ENCODE data around the gene FNDC10. TPM values are rescaled to one million over a fixed set of nuclear protein-coding genes. Genes with fewer than 3 reads are reported as not detected.

FNDC10 gene
- total RNA-seq, 1 experiment from 2014 or later, result 15.2 TPM

- no peak overlapping the region for H3K4ac ChIP-seq (ENCODE audit: low read depth, low read length)
- H3K14ac ChIP-seq (ENCODE audit: insufficient read depth, low read length), result no peak overlapping the region
- no peaks in the 10 kb centered on the region for H3K79me2 ChIP-seq (ENCODE audit: insufficient read depth, low read length)
- H2BK120ac ChIP-seq (ENCODE audit: low read depth, low read length, poor library complexity, severe bottlenecking), result no peak overlapping the region
- no peak overlapping the region for H4K8ac ChIP-seq (replicated peaks; ENCODE audit: insufficient read length, low read depth, low read length)
- H3K4me2 ChIP-seq (ENCODE audit: insufficient read depth, insufficient read length, low read length), result no peak overlapping the region
- H3K36me3 Mint-ChIP-seq (ENCODE audit: insufficient read depth in 1 of 3, low read depth in 3 of 3), result peaks cover 0 to 7% (median 0%) of the 10 kb centered on the region in 3 experiments; a peak in 2 of 7 replicates
- DNase-seq, result no peak
- WGBS (ENCODE audit: extremely low coverage, insufficient read length, low lambda C conversion rate), result no CpG with 5 or more reads among the region's 9 CpGs
- H3K18ac ChIP-seq (ENCODE audit: insufficient read length, low read depth, low read length), result no peak overlapping the region
- H3K79me1 ChIP-seq (ENCODE audit: insufficient read depth, low read depth, low read length, poor library complexity, severe bottlenecking), result no peaks in the 10 kb centered on the region
- H3K4me3 Mint-ChIP-seq, result no peak overlapping the region
- no peak overlapping the region for H2BK12ac ChIP-seq (ENCODE audit: insufficient read length, low read depth, low read length)
- no peak overlapping the region for H3K9ac ChIP-seq (ENCODE audit: extremely low read depth, insufficient read length, low read length)
- H2AK5ac ChIP-seq (ENCODE audit: insufficient read length, low read length), result no peak overlapping the region
- no peaks in the 10 kb centered on the region for H3K27me3 ChIP-seq (ENCODE audit: insufficient read depth, low read length)
- H3K27me3 Mint-ChIP-seq (ENCODE audit: low read depth), result peaks cover 4% of the 10 kb centered on the region
- H3K4me1 Mint-ChIP-seq, result peaks cover 13 to 16% of the 10 kb centered on the region in 2 experiments
- H3T11ph ChIP-seq (ENCODE audit: low read length), result no peak overlapping the region
- H3K27ac Mint-ChIP-seq, result no peak overlapping the region
- H3K56ac ChIP-seq (ENCODE audit: insufficient read length, low read depth, low read length), result no peak overlapping the region
- H2BK20ac ChIP-seq (ENCODE audit: low read depth, low read length, poor library complexity, severe bottlenecking), result no peak overlapping the region
- H3K4me1 ChIP-seq (ENCODE audit: insufficient read depth, low read length), result peaks cover 5% of the 10 kb centered on the region; the same call in 1 of the 2 replicates
- H2BK15ac ChIP-seq (ENCODE audit: low read depth, low read length), result no peak overlapping the region
- no peaks in the 10 kb centered on the region for H4K20me1 ChIP-seq (ENCODE audit: control insufficient read depth, insufficient read depth, insufficient read length)
- H2BK5ac ChIP-seq (ENCODE audit: insufficient read length, low read length), result no peak overlapping the region
- no peak overlapping the region for H3K27ac ChIP-seq (ENCODE audit: insufficient read length, low read depth, low read length)
- H4K91ac ChIP-seq (ENCODE audit: insufficient read length, low read depth, low read length), result no peak overlapping the region
- H3K23me2 ChIP-seq (ENCODE audit: insufficient read length, low read depth, low read length, poor library complexity, severe bottlenecking), result peaks cover 7% of the 10 kb centered on the region
- TF ChIP-seq, protein P1, sequence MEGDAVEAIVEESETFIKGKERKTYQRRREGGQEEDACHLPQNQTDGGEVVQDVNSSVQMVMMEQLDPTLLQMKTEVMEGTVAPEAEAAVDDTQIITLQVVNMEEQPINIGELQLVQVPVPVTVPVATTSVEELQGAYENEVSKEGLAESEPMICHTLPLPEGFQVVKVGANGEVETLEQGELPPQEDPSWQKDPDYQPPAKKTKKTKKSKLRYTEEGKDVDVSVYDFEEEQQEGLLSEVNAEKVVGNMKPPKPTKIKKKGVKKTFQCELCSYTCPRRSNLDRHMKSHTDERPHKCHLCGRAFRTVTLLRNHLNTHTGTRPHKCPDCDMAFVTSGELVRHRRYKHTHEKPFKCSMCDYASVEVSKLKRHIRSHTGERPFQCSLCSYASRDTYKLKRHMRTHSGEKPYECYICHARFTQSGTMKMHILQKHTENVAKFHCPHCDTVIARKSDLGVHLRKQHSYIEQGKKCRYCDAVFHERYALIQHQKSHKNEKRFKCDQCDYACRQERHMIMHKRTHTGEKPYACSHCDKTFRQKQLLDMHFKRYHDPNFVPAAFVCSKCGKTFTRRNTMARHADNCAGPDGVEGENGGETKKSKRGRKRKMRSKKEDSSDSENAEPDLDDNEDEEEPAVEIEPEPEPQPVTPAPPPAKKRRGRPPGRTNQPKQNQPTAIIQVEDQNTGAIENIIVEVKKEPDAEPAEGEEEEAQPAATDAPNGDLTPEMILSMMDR (conservative IDR thresholded peaks at IDR 0.05), result no peak
- no peaks in the 10 kb centered on the region for H3K9me3 ChIP-seq (ENCODE audit: control insufficient read depth, low read depth, low read length)
- no peak overlapping the region for H4K5ac ChIP-seq (ENCODE audit: insufficient read length, low read depth, low read length)
- H3K23ac ChIP-seq (ENCODE audit: insufficient read length, low read depth, low read length), result no peak overlapping the region
- no peaks in the 10 kb centered on the region; a peak in 1 of 5 replicates for H3K9me3 Mint-ChIP-seq
- H2AFZ ChIP-seq (ENCODE audit: low read length), result no peak overlapping the region
Observed at GRCh38 chr1:1610796-1611195, 10.9 kb upstream of the FNDC10 start.
